ENCODE data around the gene ALG11.
"Not testable (repeated sequence)": the region's sequence is repeated elsewhere in the genome, so short reads cannot be mapped to it uniquely, and the experiment has no call there.

ALG11 gene

GRCh38 chr13:52027832-52028231 lies 15.6 kb downstream of the ALG11 start:
- Mint-ChIP-seq H3K4me3 (no peak overlapping the region), H3K36me3 (peaks cover 60% of the 10 kb centered on the region), H3K4me1 (no peaks in the 10 kb centered on the region), H3K27ac (no peak overlapping the region), H3K9me3 (peaks cover 14% of the 10 kb centered on the region), H3K27me3 (no peaks in the 10 kb centered on the region)
- no peak for DNase-seq
- CTCF ChIA-PET: interaction anchor here (1.2 kb wide), 1 partner anchor 99 kb away, joined by 3 read pairs; no protein-coding TSS in a partner anchor

GRCh38 chr13:52029569-52029968 lies 17.4 kb downstream of the ALG11 start:
- Mint-ChIP-seq H3K4me3 (no peak overlapping the region), H3K36me3 (peaks cover 51% of the 10 kb centered on the region), H3K27me3 (no peaks in the 10 kb centered on the region), H3K4me1 (no peaks in the 10 kb centered on the region), H3K9me3 (peaks cover 14% of the 10 kb centered on the region), H3K27ac (no peak overlapping the region)
- CTCF ChIA-PET: no interaction called here
- DNase-seq: no peak

DNA sequence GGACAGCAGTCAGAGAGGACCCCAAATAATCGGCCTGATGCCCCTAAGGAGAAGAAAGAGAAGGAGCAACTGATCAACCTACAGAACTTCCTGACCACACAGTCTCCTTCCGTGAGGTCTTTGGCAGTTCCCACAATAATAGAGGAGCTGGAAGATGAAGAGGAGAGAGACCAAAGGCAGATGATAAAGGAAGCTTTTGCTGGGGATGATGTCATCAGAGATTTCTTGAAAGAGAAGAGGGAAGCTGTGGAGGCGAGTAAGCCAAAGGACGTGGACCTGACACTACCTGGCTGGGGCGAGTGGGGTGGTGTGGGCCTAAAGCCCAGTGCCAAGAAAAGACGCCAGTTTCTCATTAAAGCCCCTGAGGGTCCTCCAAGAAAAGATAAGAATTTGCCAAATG lies 18.2 kb downstream of the ALG11 start:
- not testable (repeated sequence) for H3K4me3 Mint-ChIP-seq, H3K4me1 Mint-ChIP-seq, H3K27me3 Mint-ChIP-seq, H3K27ac Mint-ChIP-seq, DNase-seq
- peaks cover 14% of the 10 kb centered on the region for H3K9me3 Mint-ChIP-seq
- CTCF ChIA-PET: interaction anchor here (0.6 kb wide), 1 partner anchor 20 kb away, joined by 4 read pairs; no protein-coding TSS in a partner anchor
- H3K36me3 Mint-ChIP-seq: peaks cover 43% of the 10 kb centered on the region

- CTCF ChIA-PET: no interaction called here
- no peaks in the 10 kb centered on the region for H3K27me3 Mint-ChIP-seq
- H3K36me3 Mint-ChIP-seq: peaks cover 21% of the 10 kb centered on the region
- H3K9me3 Mint-ChIP-seq: peaks cover 10% of the 10 kb centered on the region
- no peak overlapping the region for H3K27ac Mint-ChIP-seq
- no peak for DNase-seq
- H3K4me1 Mint-ChIP-seq: no peaks in the 10 kb centered on the region
- no peak overlapping the region for H3K4me3 Mint-ChIP-seq
Observed at GRCh38 chr13:52033039-52033438, 20.8 kb downstream of the ALG11 start.

DNA sequence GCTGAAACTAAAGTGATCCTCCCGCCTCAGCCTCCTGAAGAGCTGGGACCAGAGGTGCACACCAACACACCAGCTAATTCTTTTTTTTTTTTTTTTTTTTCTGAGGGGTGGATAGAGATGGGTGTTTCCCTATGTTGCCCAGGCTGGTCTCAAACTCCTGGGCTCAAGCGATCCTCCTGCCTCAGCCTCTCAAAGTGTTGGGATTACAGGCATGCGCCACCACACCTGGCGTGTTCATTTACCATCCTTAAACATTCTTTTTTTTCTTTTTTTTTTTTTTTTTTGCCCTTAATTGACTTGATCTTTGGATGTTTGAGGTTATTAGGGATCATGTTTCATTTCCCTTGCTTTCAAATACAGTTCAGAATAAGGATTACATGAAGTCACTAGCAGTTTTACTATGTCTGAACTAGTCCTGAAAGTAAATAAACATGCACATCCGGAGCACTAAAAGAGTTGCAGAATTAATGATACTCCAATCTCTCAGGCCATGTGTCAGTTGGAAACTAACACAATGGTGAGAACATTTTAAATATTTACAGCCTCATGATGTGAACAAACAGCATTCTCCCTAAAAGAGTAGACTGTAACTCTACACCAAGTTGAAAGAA lies 22.5 kb downstream of the ALG11 start:
- Mint-ChIP-seq H3K27ac (no peak overlapping the region), H3K36me3 (peaks cover 5% of the 10 kb centered on the region), H3K4me3 (no peak overlapping the region), H3K9me3 (peaks cover 6% of the 10 kb centered on the region), H3K27me3 (no peaks in the 10 kb centered on the region), H3K4me1 (no peaks in the 10 kb centered on the region)
- CTCF ChIA-PET: no interaction called here
- DNase-seq: no peak

DNA sequence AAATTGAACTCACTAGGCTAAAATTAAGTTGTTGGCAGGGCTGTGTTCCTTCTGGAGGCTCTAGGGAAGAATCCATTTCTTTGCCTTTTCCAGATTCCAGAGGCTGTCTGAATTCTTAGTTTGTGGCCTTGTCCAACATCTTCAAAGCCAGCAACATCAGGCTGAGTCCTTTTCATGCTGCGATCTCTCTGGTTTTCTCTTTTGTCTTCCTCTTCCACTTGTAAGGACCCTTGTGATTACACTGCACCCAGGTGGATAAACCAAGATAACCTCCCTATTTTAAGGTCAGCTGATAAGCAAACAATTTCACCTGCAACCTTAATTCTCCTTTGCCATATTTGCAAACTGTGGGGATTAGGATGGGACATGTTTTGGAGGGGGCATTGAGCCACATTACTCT lies 23.8 kb downstream of the ALG11 start:
- no peak for DNase-seq
- CTCF ChIA-PET: no interaction called here
- H3K9me3 Mint-ChIP-seq: peaks cover 4% of the 10 kb centered on the region
- no peaks in the 10 kb centered on the region for H3K36me3 Mint-ChIP-seq
- H3K27ac Mint-ChIP-seq: no peak overlapping the region
- no peaks in the 10 kb centered on the region for H3K27me3 Mint-ChIP-seq
- no peaks in the 10 kb centered on the region for H3K4me1 Mint-ChIP-seq
- H3K4me3 Mint-ChIP-seq: no peak overlapping the region

GRCh38 chr13:52043675-52044074 lies 31.5 kb downstream of the ALG11 start:
- CTCF ChIA-PET: no interaction called here
- no peak overlapping the region for H3K4me3 Mint-ChIP-seq
- no peaks in the 10 kb centered on the region for H3K36me3 Mint-ChIP-seq
- no peak for DNase-seq
- H3K4me1 Mint-ChIP-seq: no peaks in the 10 kb centered on the region
- H3K9me3 Mint-ChIP-seq: peaks cover 5% of the 10 kb centered on the region
- no peaks in the 10 kb centered on the region for H3K27me3 Mint-ChIP-seq
- no peak overlapping the region for H3K27ac Mint-ChIP-seq

GRCh38 chr13:52047463-52047862 lies 35.3 kb downstream of the ALG11 start:
- no peaks in the 10 kb centered on the region for H3K4me1 Mint-ChIP-seq
- CTCF ChIA-PET: no interaction called here
- no peaks in the 10 kb centered on the region for H3K36me3 Mint-ChIP-seq
- H3K27me3 Mint-ChIP-seq: no peaks in the 10 kb centered on the region
- no peak overlapping the region for H3K4me3 Mint-ChIP-seq
- peaks cover 2% of the 10 kb centered on the region for H3K9me3 Mint-ChIP-seq
- DNase-seq: no peak
- no peak overlapping the region for H3K27ac Mint-ChIP-seq

GRCh38 chr13:52048516-52048915 lies 36.3 kb downstream of the ALG11 start:
- CTCF ChIA-PET: no interaction called here
- Mint-ChIP-seq H3K27me3 (no peaks in the 10 kb centered on the region), H3K4me1 (no peaks in the 10 kb centered on the region), H3K9me3 (peaks cover 2% of the 10 kb centered on the region), H3K4me3 (no peak overlapping the region), H3K27ac (no peak overlapping the region), H3K36me3 (no peaks in the 10 kb centered on the region)
- no peak for DNase-seq

DNA sequence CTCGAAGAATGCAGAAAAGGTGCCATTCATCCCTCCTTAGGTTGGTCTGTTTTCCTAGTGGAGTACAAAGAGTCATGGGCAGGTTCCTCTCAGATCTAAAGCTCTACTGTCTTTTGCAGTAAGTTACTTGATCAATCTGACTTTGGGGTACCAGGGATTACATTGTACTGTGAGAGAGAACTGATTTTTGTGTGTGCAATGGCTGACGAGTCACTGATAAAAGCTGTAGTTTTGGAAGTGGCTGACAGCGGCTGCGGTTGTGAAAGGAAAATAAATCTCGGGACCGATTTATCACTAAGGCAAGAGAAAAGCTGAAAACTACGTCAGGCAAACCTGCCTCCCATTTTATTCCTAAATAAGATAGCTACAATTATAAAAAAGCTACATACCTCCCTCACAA lies 39.2 kb downstream of the ALG11 start:
- no peaks in the 10 kb centered on the region for H3K36me3 Mint-ChIP-seq
- H3K27me3 Mint-ChIP-seq: no peaks in the 10 kb centered on the region
- CTCF ChIA-PET: interaction anchor here (0.6 kb wide), 1 partner anchor 155 kb away, joined by 3 read pairs; no protein-coding TSS in a partner anchor
- H3K4me3 Mint-ChIP-seq: no peak overlapping the region
- DNase-seq: no peak
- H3K4me1 Mint-ChIP-seq: no peaks in the 10 kb centered on the region
- no peak overlapping the region for H3K27ac Mint-ChIP-seq
- no peaks in the 10 kb centered on the region for H3K9me3 Mint-ChIP-seq

GRCh38 chr13:52053460-52053859 lies 41.3 kb downstream of the ALG11 start:
- no peaks in the 10 kb centered on the region for H3K36me3 Mint-ChIP-seq
- no peaks in the 10 kb centered on the region for H3K4me1 Mint-ChIP-seq
- no peak overlapping the region for H3K27ac Mint-ChIP-seq
- CTCF ChIA-PET: no interaction called here
- no peak for DNase-seq
- H3K9me3 Mint-ChIP-seq: no peaks in the 10 kb centered on the region
- no peaks in the 10 kb centered on the region for H3K27me3 Mint-ChIP-seq
- H3K4me3 Mint-ChIP-seq: no peak overlapping the region

GRCh38 chr13:52061064-52061463 lies 48.9 kb downstream of the ALG11 start:
- H3K4me3 Mint-ChIP-seq, H3K4me1 Mint-ChIP-seq, H3K27me3 Mint-ChIP-seq, DNase-seq, CTCF ChIA-PET, H3K36me3 Mint-ChIP-seq, H3K27ac Mint-ChIP-seq: not testable (repeated sequence)
- peaks cover 13% of the 10 kb centered on the region for H3K9me3 Mint-ChIP-seq

DNA sequence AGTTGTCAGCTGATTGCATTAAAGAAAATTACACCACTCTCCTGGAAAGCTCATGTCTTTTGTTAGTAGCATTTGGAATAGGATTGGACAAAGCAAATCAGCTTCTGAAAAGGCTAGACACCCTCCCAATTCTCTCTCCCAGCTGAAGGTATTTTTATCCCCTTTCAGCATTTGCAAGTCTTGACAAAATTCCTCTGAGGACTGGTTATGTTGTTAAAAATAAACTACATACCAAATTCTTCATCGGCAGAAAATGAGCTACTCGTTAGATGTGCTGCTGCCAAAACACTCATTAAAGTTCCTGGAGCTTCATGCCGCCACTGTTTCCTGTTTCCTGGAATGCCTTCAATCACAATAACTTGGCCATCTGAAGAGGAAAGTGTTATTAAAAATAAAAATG lies 49.4 kb downstream of the ALG11 start:
- Mint-ChIP-seq H3K9me3 (peaks cover 14% of the 10 kb centered on the region), H3K4me1 (no peaks in the 10 kb centered on the region), H3K27me3 (no peaks in the 10 kb centered on the region), H3K4me3 (no peak overlapping the region), H3K27ac (no peak overlapping the region), H3K36me3 (no peaks in the 10 kb centered on the region)
- CTCF ChIA-PET: no interaction called here
- no peak for DNase-seq

DNA sequence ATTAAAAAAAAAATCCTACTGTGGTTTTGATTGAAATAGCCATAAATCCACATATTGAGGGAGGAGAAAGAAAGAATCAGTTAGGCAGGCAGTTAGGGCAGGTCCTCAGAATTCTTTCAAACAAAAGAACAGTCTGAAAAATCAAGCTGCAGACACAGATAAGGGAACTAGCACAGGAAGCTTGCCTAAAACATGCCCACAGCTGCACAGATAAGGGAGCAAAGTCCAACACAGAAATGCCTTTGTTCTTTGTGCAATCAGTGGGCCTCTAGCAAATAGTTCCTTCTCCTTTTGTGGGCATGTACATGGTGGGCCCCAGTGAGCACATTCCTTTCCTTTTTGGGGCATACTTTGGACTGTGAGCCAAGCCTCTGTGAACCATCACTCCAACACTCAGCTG lies 55.0 kb downstream of the ALG11 start:
- H3K36me3 Mint-ChIP-seq: peaks cover 3% of the 10 kb centered on the region
- H3K27me3 Mint-ChIP-seq: peaks cover 6% of the 10 kb centered on the region
- CTCF ChIA-PET: no interaction called here
- no peak overlapping the region for H3K4me3 Mint-ChIP-seq
- DNase-seq: no peak
- H3K9me3 Mint-ChIP-seq: peaks cover 29% of the 10 kb centered on the region
- no peak overlapping the region for H3K27ac Mint-ChIP-seq
- H3K4me1 Mint-ChIP-seq: peaks cover 13% of the 10 kb centered on the region

DNA sequence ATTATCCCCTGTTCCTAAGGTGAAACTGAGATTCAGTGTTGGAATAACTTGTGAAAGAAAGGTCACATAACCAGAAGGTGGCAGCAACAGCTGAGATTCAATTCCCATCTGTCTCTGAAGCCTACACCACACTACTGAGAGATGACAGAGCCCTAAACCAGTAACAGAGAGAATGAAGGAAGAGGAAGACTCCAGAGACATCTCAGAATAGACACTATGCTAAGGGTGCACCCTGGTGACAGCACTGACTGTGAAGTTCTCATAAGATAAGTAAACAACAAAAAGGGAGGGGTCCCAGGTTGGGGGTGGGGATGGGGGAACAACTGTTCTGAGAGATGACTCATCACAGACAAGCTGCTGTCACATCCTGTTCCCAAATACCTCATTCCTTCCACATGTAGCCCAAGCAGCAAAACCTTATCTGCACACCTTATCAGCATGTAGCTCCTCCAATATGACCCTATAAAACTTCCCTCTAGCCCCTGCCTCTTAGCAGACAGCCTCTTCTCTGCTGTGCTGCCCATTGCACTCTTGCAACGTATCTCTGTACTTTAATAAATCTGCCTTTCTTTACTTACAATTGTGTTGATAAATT lies 58.8 kb downstream of the ALG11 start:
- peak; percentile 58 for DNase-seq
- Mint-ChIP-seq H3K27me3 (peaks cover 23% of the 10 kb centered on the region), H3K27ac (no peak overlapping the region), H3K4me1 (peaks cover 13% of the 10 kb centered on the region), H3K4me3 (no peak overlapping the region), H3K36me3 (peaks cover 3% of the 10 kb centered on the region), H3K9me3 (peaks cover 19% of the 10 kb centered on the region)
- CTCF ChIA-PET: interaction anchor here (0.9 to 1.6 kb wide), 7 partner anchors 12 to 379 kb away, joined by 3 to 8 read pairs (median 4); partner anchors contain the start of gene VPS36

Data from activated naive CD4-positive, alpha-beta T cell treated with anti-CD3 and anti-CD28 coated beads, Interleukin-2, amount 10 ng/mL, durations not matched to agents 7 days and 5 days (primary cell).